NCI-H82 (cell line): ENCODE results near the gene IGSF11.
"Not testable (repeated sequence)": the region's sequence is repeated elsewhere in the genome, so short reads cannot be mapped to it uniquely, and the experiment has no call there.

Experiments used
- DNase-seq: peaks from one replicate; lab custom pipeline; 2025; lab: John Stamatoyannopoulos, UW

Gene IGSF11, protein sequence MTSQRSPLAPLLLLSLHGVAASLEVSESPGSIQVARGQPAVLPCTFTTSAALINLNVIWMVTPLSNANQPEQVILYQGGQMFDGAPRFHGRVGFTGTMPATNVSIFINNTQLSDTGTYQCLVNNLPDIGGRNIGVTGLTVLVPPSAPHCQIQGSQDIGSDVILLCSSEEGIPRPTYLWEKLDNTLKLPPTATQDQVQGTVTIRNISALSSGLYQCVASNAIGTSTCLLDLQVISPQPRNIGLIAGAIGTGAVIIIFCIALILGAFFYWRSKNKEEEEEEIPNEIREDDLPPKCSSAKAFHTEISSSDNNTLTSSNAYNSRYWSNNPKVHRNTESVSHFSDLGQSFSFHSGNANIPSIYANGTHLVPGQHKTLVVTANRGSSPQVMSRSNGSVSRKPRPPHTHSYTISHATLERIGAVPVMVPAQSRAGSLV

DNA sequence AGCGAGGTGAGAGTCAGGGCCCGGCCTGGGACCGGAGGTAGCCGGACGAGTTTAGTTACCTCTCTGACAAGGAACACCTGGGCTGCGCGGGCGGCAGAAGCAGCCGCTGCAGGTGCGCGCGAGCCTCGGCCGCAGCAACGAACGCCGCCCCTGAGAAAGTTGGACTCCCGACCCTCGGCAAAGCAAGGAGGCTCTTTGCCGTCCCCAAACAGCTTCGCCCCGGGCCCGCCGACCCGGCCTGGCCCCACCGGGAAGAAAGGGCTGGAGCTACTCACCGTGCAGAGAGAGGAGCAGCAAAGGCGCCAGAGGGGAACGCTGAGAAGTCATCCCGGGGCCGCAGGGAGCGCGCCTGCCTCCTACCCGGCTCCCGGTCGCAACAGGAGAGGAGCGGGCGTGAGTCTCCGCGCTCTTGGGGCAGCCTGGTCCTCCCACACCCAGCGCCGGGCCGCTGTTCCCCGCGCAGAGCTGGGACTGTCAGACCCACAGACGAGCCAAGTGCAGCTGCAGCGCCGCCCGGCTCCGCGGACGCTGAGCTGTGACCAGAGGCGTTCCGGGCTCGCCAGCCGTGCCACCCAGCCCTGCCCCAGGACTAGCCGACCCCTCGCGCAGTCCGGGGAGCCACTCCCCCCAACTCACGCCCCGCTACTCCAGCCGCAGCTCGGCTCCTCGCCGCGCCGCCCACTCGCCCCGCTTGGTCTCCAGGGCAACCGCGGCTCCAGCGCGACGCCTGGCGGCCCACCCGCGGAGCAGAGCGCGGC, at the start of gene IGSF11:
Gene IGSF11 (minus strand): TSS at position 591 of the 758 bp plus-strand sequence. CDS start 264 bp downstream, at position 327.
- DNase-seq = peak; percentile 99

DNA sequence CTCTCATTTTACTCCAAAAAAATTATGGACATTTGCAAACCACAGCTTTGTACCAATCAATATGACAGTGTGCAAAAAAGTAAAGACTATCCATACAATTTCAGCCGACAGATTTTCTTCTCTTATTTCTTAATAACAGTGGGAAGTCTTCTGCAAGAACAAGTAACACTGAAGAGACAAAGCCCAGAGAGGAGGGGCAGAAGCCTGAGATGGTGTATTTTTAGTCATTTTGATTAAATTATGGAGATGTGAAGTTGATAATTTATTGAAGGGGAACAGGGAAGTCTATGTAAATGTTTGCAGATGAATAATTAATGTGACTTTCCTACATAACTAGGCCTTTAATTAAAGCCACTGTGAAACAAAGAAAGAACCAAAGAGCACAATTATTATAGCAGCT, 45.7 kb upstream of the IGSF11 start:
- DNase-seq = no peak

DNA sequence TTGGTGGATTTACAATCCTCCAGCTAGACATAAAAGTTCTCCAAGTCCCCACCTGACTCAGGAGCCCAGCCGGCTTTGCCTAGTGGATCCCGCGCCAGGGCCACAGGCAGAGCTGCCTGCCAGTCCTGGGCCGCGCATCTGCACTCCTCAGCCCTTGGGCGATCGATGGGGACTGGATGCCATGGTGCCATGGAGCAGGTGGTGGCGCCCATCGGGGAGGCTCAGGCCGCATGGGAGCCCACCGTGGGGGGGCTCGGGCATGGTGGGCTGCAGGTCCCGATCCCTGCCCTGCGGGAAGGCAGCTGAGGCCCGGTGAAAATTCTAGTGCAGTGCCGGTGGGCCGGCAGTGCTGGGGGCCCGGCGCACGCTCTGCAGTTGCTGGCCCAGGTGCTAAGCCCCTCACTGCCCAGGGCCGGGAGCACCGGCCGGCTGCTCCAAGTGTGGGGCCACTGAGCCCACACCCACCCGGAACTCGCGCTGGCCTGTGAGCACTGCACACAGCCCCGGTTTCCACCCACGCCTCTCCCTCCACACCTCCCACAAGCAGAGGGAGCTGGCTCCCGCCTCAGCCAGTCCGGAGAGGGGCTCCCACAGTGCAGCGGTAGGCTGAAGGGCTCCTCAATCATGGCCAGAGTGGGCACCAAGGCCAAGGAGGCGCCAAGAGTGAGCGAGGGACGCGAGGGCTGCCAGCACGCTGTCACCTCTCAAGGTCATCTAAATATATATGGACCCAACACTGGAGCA, 38.8 kb upstream of the IGSF11 start:
- DNase-seq = no peak

DNA sequence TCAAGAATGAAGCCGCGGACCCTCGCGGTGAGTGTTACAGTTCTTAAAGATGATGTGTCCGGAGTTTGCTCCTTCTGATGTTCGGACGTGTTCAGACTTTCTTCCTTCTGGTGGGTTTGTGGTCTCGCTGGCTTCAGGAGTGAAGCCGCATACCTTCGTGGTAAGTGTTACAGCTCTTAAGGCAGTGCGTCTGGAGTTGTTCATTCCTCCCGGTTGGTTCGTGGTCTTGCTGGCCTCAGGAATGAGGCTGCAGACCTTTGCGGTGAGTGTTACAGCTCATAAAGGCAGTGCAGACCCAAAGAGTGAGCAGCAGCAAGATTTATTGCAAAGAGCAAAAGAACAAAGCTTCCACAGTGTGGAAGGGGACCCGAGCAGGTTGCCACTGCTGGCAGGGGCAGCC, 37.8 kb upstream of the IGSF11 start:
- not testable (repeated sequence) for DNase-seq

DNA sequence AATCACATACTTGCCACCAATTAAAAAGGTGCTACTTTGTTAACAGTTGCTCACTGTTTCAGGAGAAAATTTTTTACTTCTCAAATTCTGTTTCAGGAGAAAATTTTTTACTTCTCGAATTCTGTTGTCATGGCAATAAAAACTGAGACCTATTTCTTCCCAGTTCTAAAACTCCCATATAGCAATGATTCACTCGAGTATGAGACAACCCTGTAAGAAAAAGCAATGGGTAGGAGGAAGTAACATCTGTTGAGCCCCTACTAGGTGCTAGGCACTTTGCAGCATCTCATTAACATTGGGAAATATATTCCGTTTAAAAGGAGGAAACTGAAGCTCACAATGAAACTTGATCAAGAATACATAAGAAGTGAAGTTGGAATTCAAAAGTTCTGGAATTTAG, 35.1 kb upstream of the IGSF11 start:
- no peak for DNase-seq

DNA sequence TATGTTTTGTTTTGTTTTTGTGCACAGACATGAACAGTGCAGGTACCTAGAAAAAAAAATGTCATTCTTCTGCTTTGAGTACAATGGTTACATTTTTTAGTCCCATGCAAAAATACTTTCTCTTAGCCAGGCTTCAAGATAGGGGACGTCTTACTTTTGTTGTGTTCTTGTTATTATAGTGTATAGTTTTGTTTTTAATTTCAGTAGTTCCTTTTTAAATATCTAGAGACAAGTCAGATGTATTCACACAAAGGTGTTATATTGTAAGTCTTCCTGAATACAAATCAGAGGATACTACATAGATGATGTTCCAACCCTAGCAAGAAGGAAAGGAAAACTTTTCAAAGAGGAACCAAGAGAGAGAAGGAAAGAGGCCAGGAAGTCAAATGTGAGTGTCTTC, 28.8 kb upstream of the IGSF11 start:
- no peak for DNase-seq

DNA sequence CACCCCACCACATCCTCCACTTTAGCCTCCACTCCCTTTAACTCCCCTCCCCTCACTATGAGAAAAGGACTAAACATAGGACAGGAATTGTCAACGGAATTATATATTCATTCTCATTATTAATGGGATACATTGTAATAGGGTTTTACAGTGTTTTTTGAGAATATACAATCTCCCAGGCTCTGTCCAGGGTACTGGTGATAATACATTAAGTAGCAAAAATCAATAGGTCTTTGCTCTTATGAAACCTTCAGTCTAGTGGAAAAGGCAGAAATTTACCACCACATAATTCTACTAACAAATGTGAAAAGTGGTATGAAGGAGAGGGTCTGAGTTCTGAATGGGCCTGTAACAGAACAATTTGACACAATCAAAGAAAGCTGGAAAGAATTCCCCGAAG, 28.2 kb upstream of the IGSF11 start:
- no peak for DNase-seq

DNA sequence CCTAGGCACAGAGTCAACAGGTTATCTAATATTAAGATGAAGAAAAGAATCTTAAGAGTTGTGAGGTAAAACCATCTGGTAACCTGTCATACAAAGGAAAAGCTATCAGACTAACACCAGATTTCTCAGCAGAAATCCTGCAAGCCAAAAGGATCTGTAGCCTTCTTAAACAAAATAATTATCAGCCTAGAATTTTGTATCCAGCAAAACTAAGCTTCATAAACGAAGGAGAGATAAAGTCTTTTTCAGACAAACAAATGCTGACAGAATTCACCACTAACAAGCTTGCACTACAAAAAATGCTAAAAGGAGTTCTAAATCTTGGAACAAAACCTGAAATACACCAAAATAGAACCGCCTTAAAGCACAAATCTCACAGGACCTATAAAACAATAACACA, 9.9 kb upstream of the IGSF11 start:
- no peak for DNase-seq

DNA sequence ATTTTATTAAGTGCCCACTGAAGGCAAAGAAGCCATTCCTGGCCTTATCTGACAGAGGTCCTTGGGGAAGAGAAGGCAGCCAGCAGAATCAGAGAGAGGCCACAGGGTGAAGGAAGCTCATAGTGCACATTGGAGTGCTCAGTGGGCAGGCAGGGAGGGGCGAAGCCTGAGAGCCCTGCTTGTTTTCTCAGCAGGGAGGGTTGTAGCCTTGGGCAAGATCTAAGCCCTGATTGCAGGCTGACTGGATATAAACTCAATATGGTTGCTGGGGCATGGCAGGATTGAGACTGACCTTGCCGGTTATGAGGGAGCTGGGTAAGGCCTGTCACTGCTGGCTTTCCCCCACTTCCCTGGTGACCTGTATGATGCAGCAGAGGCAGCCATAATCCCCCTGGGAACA, 7.5 kb upstream of the IGSF11 start:
- no peak for DNase-seq

DNA sequence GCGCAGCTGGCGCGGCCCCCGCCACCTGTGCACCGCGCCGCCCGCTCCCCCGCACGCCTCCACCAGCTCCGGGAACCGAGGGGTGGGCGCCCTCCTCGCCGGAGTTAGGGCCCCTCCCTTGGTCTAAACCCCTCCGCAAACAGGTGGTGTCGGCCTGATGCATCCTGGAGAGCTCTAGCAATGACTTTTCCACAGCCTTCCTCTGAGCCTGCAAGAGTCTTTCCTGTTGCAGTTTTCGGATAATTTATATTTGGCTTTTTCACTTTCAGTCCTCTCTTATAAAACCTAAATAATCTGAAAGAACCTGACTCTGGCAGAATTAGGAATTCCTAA, 334 bp upstream of the IGSF11 start:
- DNase-seq = peak; percentile 99

DNA sequence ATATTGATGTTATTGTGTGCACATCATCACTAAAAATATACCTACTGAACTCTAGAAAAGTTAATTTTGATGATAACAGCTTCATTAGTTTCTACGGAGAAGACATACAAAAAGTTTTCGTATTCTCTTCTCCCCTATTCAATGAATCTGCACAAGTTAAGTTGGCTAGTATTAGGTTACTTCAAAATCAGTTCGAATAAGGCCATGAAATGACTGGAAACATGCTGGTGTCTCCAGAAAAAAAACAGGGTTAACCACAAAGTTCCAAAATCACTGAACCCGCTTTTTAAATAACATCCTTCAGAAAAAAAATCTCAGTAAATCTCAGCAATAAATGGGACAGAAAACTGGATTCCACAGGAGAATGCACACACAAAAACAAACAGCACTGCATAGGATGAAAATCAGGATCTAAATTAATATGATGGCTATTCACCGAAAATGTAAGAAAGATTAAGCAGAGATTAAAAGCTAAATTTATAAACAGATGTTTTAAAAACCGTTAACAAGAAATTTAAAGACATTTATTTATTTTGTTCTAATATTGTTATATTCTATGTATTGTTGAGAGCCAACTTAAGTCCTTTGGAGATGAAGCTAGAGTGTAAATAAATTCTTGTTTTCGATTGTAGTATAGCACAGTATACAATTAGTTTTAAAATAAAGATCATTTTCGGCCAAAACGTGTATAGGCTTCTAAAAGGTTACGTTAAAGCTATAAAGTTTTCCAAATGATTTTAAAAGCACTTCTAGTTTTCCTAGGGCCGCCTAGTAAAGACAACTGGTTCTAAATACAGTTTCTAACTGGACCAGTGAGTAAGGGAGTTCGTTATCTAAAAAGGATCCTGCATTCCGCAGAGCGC, 1.0 kb downstream of the IGSF11 start:
- DNase-seq = no peak

DNA sequence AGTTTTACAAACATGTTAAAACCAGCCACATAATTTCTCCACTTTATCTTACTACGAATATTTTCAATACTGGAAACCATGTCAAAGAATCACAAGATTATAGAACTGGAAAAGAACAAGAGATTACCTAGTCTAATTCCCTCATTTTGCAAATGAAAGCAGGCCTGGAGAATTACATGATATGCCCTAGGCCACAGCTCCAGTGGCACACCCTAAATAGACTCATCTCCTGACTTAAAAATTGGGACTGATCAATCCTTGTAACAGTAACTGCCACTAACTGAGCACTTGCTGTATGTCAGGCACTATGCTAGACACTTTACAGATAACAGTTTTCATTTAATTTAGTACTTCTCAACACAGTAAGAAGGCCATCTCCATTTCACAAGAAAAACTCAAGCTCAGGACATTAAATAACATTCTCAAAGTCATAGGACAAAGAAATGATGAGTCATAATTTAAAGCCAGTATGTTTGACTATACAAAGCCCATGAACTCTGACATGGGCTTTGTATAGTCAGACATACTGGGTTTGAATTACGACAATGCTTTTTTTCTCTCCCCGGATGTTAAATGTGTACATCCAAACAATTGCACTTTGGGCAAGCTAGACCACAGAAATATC, 9.4 kb downstream of the IGSF11 start:
- DNase-seq = peak; percentile 70

DNA sequence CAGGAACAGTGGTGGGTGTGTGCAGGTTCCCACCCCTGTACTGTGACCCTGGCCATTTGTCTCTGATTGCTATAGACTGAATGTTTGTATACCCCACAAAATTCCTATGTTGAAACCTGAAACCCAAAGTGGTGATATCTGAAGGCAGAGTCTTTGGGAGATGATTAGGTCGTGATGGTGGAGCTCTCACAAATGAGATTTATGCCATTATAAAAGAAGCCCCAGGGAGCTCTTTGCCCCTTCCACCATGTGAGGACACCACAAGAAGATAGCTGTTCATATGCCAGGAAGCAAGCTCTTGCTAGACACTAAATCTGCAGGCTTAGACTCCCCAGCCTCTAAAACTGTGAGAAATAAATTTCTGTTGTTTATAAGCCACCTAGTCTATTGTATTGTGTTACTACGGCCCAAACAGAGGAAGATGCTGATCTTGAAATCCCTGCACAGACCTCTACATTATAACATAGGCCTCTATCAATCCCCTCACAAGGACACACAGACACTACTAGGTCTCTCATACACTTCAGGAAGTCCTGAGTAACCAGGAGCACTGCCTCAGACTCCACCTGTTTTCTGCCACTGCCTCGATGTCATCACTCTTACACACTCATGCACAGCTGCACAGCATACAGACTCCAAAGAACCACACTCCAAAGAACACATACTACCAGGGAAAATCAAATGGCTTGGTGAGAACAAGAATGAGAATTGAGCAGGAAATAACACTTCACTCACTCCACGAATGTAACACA, 14.7 kb downstream of the IGSF11 start:
- DNase-seq = peak; percentile 65

DNA sequence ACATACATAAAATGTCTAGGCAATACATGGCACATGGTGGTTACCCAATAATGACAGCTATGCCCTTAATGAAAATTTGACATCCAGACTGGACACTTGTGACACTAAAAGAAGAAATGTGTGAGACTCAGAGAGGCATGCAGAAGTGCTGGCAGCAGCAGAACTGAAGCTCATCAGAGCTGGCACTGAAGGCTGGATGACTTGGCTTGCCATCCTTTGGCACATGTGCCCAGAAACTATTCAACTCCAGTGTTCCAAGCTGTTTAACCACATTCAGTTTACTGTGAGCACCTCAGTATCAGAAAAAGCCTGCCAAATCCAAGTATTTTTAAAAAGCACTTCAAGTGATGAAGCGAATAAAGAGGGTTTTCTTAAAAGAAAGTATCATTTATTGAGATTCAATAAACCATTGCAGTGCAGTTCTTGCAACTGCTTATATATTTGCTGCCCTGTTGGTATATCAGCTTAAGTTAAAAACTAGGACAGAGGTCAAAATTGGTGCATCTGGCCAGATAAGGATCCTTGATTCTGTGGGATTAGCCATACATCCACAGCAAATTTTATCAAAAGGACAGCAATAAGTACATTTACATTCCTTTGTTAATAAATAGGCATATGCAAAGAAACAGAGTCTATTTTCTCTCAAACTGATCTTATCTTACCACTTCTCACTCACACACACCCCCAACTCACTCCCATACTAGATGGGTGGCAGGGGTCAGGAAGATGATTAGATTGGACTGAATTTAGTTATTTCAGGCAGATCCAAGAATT, 15.8 kb downstream of the IGSF11 start:
- no peak for DNase-seq

DNA sequence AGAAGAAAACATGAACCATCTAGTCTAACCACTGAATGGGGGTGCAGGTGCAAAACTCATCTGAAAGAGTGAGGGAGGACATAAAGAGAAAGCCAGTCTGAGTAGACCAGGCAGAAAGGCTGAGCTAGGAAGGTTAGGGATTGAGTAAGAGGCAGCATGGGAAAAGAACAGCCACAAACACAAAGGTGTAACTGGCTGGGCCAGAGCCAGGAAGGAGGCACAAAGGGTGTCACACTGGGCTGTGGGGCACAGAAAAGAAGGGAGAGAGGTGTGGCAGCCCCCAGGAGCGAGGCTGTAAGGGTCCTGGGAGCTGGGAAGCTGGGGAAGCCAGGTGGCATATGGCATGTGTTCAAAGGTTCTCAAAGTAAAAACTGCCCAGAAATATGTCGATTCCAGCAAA, 18.7 kb downstream of the IGSF11 start:
- no peak for DNase-seq

DNA sequence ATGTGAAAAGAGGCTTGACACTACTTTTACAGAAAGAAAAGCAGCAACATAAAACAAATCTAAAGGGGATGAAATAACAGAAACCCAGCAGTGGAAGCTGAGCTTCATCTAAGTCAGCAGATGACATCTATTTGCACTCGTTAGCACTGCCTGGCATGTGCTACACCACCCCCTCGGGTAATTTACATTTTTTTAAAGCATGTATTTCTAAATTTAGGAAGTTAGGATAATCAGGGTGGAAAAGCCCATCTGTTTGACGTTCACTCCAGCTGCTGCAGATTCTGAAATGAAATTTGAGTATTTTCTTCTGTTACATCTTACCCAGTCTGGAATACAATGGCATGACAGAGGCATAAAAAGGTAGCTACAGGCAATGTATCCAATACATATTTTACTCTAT, 20.7 kb downstream of the IGSF11 start:
- no peak for DNase-seq

DNA sequence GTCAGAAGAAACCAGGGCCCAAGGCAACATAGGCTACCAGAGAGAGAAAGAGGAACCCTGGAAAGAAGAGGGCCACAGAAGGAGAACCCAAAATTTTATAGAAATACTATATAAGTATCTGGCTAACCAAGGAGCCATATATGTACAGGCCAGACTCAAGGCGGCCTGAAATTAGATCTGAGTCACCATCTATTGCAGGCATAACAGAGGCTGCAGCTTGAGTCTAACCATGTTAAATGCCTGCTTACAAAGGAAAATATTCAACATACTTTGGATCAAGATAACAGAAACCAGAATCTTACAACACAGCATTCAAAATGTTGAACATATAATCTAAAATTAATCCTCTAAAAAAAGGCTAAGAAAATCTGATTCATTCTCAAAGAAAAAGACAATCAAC, 23.1 kb downstream of the IGSF11 start:
- DNase-seq = no peak

DNA sequence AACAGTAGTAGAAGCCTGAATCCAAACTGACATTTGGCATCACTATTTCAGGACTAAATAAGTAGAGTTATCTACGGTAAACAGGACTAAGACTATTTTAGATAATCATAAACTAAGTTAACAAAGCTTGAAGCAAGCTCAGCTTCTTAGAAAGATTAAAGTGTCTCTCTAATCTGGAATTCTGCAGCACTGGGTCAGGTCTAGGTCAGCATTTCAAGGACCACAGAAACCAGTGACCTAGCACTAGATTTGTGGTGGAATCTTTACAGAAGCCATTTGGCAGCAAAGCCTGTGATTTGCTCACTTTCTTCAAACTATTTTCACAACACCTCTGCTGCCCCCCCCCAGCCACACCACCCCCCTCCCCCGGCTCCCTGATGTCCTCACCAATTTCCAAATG, 37.5 kb downstream of the IGSF11 start:
- no peak for DNase-seq

DNA sequence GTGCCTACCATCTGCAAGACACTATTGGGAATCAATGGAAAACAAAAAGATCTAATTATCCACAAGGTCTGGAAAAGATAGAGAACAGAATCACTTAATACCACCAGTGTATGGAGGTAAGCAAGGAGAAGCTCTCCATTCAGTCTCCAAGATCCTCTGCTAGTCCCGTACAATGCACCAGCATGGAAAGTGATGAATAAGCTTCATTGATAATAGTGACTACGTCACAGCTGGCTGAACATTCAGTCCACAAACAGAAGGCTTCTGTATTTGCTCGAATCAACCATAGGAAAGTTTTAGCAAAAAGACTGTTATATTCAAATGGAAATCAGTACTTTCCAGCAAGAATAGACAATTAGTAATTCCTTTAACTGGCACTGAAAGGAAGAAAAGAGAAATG, 42.9 kb downstream of the IGSF11 start:
- DNase-seq = peak; percentile 59
